Kidney (tissue), 14 donors: Measurements from ENCODE around the gene ZDHHC8. TPM values are rescaled to one million over a fixed set of nuclear protein-coding genes. Genes with fewer than 3 reads are reported as not detected.

Source experiments
- DNase-seq, 5 donors: peaks; one replicate each; pipeline ENCODE4 v3.0.0-alpha.2; 2013 to 2020
- FAIRE-seq: peaks from 2 replicates; lab custom pipeline; 2012; peaks lifted over from hg19 to GRCh38; lab: Jason Lieb, UNC
- H3K27ac ChIP-seq, 2 donors: one replicate each; pipeline ENCODE4 v1.7.0; 2013; ENCODE audit warnings: low read depth in 2 of 2, low read length in 2 of 2, inconsistent platforms in 1 of 2
- H3K27me3 ChIP-seq: one replicate; pipeline ENCODE4 v1.7.1; 2013; ENCODE audit warnings: low read length, inconsistent platforms; ENCODE audit not compliant: control insufficient read depth, insufficient read depth
- H3K36me3 ChIP-seq, 3 donors: one replicate each; pipeline versions ENCODE4 v1.7.0 to v1.7.1; 2013; ENCODE audit warnings: low read length in 3 of 3, control low read depth in 1 of 3, inconsistent platforms in 1 of 3; ENCODE audit not compliant: insufficient read depth in 3 of 3, control insufficient read depth in 2 of 3
- H3K4me1 ChIP-seq, 3 donors: one replicate each; pipeline versions ENCODE4 v1.7.0 to v1.7.1; 2013; ENCODE audit warnings: low read length in 3 of 3, inconsistent platforms in 1 of 3, low read depth in 1 of 3; ENCODE audit not compliant: control insufficient read depth in 2 of 3, insufficient read depth in 2 of 3
- H3K4me3 ChIP-seq, 3 donors: one replicate each; pipeline versions ENCODE4 v1.7.0 to v1.8.1; 2013; ENCODE audit warnings: low read length in 3 of 3, control low read depth in 1 of 3, inconsistent platforms in 1 of 3
- H3K9ac ChIP-seq, 3 donors: one replicate each; pipeline versions ENCODE4 v1.7.0 to v1.7.1; 2013; ENCODE audit warnings: low read length in 3 of 3, control low read depth in 1 of 3, inconsistent platforms in 1 of 3
- H3K9me3 ChIP-seq, 3 donors: one replicate each; pipeline versions ENCODE4 v1.7.0 to v1.7.1; 2013; ENCODE audit warnings: low read length in 3 of 3, control low read depth in 1 of 3, inconsistent platforms in 1 of 3; ENCODE audit not compliant: control insufficient read depth in 2 of 3, insufficient read depth in 1 of 3
- CTCF ChIP-seq: IDR thresholded peaks from 3 replicates; pipeline ENCODE4 v1.5.1; 2012; ENCODE audit warnings: mild to moderate bottlenecking, moderate library complexity, borderline replicate concordance; ENCODE audit not compliant: insufficient read depth; ENCODE audit errors: extremely low read depth
- intact Hi-C: fragments of 100-400 bp; cut with DNase I; formaldehyde crosslinking; loops from one replicate; pipeline ENCODE4 v1.11.1; 2022
- polyA plus RNA-seq: library from polyadenylated mRNA; stranded (reverse); fragments of 350-450 nt; fragmentation: Illumina TruSeq; extraction: RNeasy Lipid Tissue Mini Kit (QIAGEN cat#74804); gene quantifications from one replicate; pipeline ENCODE4 v1.2.3, GENCODE V29; 2014; ENCODE audit warnings: low read depth, low replicate concordance; ENCODE audit not compliant: insufficient read depth
- total RNA-seq: library from RNA; stranded (reverse); fragmentation: NEBNext Ultra II Directional; extraction: Animal tissue kit (Norgen Biotek cat#: 25700); gene quantifications from one replicate; pipeline ENCODE4 v1.2.1, GENCODE V29; 2021
- donor health status: control.
- donor health status: control.
- donor health status: control.
- donor health status: control.
- donor health status: control.
- donor health status: DM: yes; HTN: yes; CAD: no.
- donor health status: Normal renal cell carcinoma (clear cell type).

The ZDHHC8 gene
- total and polyA plus RNA-seq, 2 donors from 2014 or later = 18.8 to 57.1 TPM

- no peak for FAIRE-seq
- intact Hi-C loops = no loop called here
- no peak overlapping the region for H3K4me3 ChIP-seq
- H3K36me3 ChIP-seq = no peaks in the 10 kb centered on the region
- H3K27ac ChIP-seq = no peak overlapping the region
- H3K9ac ChIP-seq = no peak overlapping the region
- no peaks in the 10 kb centered on the region for H3K27me3 ChIP-seq
- DNase-seq = no peak
- no peaks in the 10 kb centered on the region for H3K4me1 ChIP-seq
- no peak for TF ChIP-seq CTCF
- no peaks in the 10 kb centered on the region for H3K9me3 ChIP-seq
Observed at GRCh38 chr22:20183823-20184222, 52.2 kb downstream of the ZDHHC8 start.

- DNase-seq = no peak
- Histone ChIP-seq H3K9ac (no peak overlapping the region), H3K4me3 (no peak overlapping the region), H3K9me3 (no peaks in the 10 kb centered on the region), H3K27me3 (no peaks in the 10 kb centered on the region), H3K4me1 (no peaks in the 10 kb centered on the region), H3K36me3 (no peaks in the 10 kb centered on the region), H3K27ac (no peak overlapping the region)
- no peak for FAIRE-seq
- intact Hi-C loops = no loop called here
- no peak for TF ChIP-seq CTCF
Observed at GRCh38 chr22:20184501-20185165, 53.0 kb downstream of the ZDHHC8 start.

GRCh38 chr22:20185750-20186149 is 54.1 kb downstream of the ZDHHC8 start:
- no peaks in the 10 kb centered on the region for H3K9me3 ChIP-seq
- H3K9ac ChIP-seq = no peak overlapping the region
- H3K4me1 ChIP-seq = no peaks in the 10 kb centered on the region
- no peaks in the 10 kb centered on the region for H3K27me3 ChIP-seq
- no peaks in the 10 kb centered on the region for H3K36me3 ChIP-seq
- no peak overlapping the region for H3K27ac ChIP-seq
- intact Hi-C loops = no loop called here
- FAIRE-seq = no peak
- no peak for TF ChIP-seq CTCF
- H3K4me3 ChIP-seq = no peak overlapping the region
- DNase-seq = no peak
